HG03571 (cell line): ENCODE results near the gene PAPPA.

Experiments used
- ATAC-seq: cut with Tn5 transposase; IDR thresholded peaks from one replicate; pipeline ENCODE4 v1.9.1; 2021; ENCODE audit not compliant: unreplicated experiment

The PAPPA gene

GRCh38 chr9:116153765-116154333 is at the start of gene PAPPA:
Gene PAPPA, plus strand, starts transcription at chr9:116153791. Its CDS starts 382 bp downstream, at chr9:116154173.
- no peak for ATAC-seq

DNA sequence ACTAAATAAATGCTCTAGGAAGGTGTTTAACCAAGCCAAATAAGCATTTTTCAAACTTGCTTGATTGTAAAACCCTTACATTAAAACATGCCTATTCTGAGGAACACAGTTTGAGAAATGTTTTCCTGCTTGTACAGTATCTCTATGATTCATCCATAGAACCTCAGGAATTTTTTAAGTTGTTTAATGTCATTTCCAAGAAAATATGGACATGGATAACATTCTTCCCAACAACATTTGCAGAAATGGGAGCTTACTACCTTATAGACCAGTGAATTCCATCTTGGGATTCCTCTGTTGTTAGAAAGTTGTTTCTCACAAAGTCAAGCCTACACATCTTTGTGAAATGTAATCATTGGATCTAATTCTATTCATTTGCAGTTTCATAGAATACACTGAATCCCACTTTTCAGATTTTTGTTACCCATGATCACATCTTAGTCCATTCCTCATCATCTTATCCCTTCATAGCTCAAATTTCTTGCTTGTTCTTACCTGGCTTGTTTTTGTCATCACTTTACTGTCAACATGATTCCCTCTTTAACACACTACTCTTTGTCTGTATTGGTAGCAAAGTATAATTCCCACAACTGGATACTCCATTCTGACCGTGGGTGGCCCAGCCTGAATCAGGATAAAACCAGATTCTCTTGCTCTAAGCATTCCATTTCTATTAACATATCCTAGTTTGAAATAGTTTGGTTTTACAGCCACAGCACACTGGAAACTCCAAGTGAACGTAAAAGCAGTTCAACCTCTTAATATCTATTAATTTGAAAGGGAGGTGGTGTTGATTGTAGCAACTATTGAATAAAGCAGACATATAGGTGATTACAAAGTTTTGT is 49.4 kb upstream of the PAPPA start:
- no peak for ATAC-seq

GRCh38 chr9:116112236-116112635 is 41.4 kb upstream of the PAPPA start:
- no peak for ATAC-seq

- ATAC-seq, result no peak
Measured at GRCh38 chr9:116115761-116116353, 37.7 kb upstream of the PAPPA start.

DNA sequence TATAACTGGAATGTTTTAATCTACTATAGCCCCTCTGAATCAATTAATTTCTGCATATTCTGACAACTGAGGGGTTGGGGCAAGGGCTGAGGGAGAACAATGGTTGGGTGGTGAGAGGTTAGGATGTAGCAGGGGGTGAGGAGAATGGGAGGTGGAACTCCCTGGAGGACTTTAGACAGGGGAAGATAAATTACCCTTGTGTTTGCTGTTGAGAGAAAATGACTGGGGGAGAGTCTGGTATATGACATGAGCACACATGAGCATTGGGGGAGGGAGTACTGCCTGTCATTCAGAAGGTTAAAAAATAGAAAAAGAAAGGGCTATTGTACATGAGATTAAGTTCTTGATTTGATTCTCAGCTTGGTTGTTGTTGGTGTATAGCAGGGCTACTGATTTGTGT is 37.2 kb upstream of the PAPPA start:
- no peak for ATAC-seq

- no peak for ATAC-seq
Measured at GRCh38 chr9:116123171-116123570, 30.4 kb upstream of the PAPPA start.

GRCh38 chr9:116124472-116125040 is 29.0 kb upstream of the PAPPA start:
- no peak for ATAC-seq

- ATAC-seq, result no peak
Measured at GRCh38 chr9:116133163-116133562, 20.4 kb upstream of the PAPPA start.

DNA sequence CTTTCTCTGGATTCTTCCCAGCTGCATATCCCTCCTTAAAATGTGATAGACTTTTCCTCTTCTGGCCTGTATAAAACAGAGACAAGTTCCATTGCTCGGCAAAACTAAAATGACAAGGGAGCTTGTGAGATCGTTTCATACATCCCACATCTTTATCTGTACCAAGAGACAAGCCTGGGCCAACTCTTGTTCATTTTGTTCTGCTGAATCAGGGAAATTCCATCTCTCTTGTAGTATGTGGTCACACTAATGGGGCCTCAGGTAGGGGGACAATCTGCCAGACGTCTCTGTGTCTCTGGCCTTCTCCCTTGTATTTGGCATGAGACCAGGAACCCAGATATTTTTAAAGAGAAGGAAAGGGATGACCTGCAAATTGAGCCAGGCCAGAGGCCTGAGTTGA is 18.6 kb upstream of the PAPPA start:
- ATAC-seq, result no peak

- ATAC-seq, result no peak
Measured at GRCh38 chr9:116137010-116137409, 16.6 kb upstream of the PAPPA start.

GRCh38 chr9:116137581-116137980 is 16.0 kb upstream of the PAPPA start:
- no peak for ATAC-seq

GRCh38 chr9:116141864-116142561 is 11.6 kb upstream of the PAPPA start:
- ATAC-seq, result no peak

DNA sequence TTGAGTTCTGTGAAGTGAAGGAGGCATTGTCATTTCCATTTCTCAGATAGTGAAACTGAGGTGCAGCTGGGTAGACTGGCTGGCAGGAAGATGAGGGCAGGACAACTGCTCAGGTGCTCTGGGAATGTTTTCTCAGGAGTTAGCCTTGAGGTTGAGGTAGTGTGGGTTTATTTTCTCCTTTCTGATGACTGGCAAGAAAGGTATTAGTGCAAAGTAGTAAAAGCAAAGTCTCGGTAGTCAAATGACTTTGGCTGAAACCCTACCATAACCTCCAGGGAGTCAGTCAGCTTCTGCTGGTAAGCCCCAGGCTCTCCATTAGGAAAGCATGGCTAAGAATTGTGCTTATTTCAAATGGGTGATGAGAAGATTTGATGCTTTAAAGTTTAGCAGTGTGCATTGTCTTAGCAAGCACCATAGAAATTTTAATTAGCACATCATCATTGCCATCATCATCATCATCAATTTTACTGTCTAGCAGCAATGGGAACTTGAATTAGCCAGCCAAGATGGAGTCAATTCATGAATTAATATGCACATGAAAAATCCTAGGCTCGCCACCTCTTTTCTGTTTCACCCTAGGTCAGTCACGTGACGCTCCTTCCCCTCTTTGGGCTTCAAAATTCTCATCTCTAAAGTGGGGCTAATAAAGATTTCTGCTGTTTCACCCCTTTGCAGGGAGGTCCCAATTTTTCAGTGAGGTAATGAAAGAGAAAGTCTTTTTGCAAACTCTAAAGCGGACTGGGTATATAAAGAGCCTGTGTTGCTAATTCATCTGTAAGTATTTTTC is 10.7 kb upstream of the PAPPA start:
- no peak for ATAC-seq

DNA sequence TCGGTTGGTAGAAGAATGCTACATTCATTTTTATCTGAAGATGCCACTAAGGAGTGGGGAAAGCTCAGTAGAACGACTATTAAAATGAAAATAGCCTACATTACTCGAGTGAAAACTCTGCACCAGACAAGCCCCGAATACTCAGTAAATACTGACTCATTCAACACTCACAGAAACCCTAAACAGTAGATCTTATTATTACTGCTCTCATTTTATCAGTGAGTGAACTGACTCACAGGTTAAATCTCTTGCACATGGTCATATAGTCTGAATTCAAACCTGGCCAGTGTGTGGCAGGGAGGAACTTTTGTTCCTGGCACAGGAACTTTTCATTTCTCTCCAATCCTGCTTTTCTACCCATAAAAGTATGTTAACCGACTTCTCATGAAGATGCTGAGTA is 9.6 kb upstream of the PAPPA start:
- ATAC-seq, result no peak

- no peak for ATAC-seq
Measured at GRCh38 chr9:116144555-116144954, 9.0 kb upstream of the PAPPA start.

- no peak for ATAC-seq
Measured at GRCh38 chr9:116145036-116145435, 8.6 kb upstream of the PAPPA start.

DNA sequence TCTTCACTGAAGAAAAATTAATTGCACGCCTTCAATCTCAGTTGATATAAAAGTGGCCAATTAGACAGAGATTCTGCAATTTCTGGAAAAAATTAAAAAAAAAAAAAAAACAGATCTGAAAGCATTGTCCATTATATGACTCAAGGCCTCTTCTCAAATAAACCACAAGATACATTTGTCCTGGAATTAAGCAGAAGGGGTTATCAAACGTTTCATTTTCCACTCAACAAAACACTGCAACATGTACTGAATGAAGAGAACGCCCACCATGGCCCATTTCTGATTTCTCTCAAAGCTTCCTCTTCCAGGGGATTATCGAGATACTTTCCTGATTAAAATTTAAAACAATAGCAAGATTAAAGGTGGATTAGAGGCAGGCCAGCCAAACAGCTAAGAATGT is 5.8 kb upstream of the PAPPA start:
- no peak for ATAC-seq

- ATAC-seq, result no peak
Measured at GRCh38 chr9:116149844-116150243, 3.7 kb upstream of the PAPPA start.

DNA sequence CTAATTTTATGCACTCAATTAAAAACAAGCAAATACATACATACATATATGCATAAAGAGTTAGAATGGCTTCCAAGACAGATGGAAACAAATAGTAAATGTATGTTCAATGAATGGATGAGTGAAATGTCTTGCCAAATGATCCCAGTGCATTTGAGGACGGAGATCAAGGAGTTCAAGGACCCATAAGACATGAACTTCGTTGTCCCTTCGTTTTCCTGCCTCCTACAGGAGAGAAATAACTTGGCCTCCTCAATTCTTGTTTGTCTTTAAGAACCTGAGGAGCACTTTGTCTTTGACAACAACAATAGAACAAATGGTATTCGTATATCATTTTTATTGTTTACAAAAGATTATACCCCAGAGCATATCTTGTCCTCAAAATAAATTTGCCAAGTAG is 2.4 kb upstream of the PAPPA start:
- ATAC-seq, result no peak

GRCh38 chr9:116151966-116152381 is 1.6 kb upstream of the PAPPA start:
- ATAC-seq, result no peak

DNA sequence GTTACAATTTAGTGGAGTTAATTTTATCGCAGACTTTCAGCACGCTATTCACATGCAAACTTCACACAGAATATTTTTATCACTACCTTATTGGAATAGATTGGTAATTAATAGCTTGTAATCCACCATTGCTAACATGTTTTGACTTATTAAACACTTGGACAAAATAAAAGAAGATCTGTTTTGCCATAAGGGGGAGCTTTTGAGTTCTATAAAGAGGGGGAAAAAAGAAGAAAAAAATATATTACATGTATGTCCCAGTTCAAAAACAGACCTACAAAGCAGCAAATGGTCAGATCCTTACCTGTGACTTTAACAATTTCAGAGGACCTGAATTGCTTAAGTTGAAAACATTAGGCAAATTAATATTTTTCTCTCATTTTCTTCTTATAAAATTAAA is 1.2 kb upstream of the PAPPA start:
- ATAC-seq, result no peak
